HL-60 (cell line): ENCODE measurements around the gene NR1H4.

Experiments
- DNase-seq, 2 experiments: peaks; one replicate each; pipeline ENCODE4 v3.0.0-alpha.2; 2010 to 2020; ENCODE audit warnings: low read depth in 1 of 2, low spot score in 1 of 2
- H3K27ac ChIP-seq: fragments of 250-450 bp; sonication (Bioruptor Pico); replicated peaks from 2 replicates; pipeline ENCODE4 v1.5.1; 2020; ENCODE audit warnings: mild to moderate bottlenecking, moderate library complexity
- H3K27me3 ChIP-seq: fragments of 250-450 bp; sonication (Bioruptor Pico); 2 replicates; pipeline ENCODE4 v1.5.1; 2021; ENCODE audit warnings: mild to moderate bottlenecking, moderate library complexity; ENCODE audit not compliant: insufficient read depth, poor library complexity, severe bottlenecking
- H3K4me3 ChIP-seq: replicated peaks from 2 replicates; pipeline ENCODE4 v1.5.1; 2011; ENCODE audit warnings: mild to moderate bottlenecking, control low read depth, low read length; ENCODE audit not compliant: insufficient read depth
- CTCF ChIP-seq: IDR thresholded peaks from one replicate; pipeline ENCODE4 v1.5.1; 2011; ENCODE audit warnings: low read length, control low read depth, inconsistent platforms; ENCODE audit not compliant: insufficient read depth
- GABPA ChIP-seq: IDR thresholded peaks from 2 replicates; pipeline ENCODE4 v1.6.1; 2012; ENCODE audit warnings: low read depth
- POLR2AphosphoS5 ChIP-seq: IDR thresholded peaks from 2 replicates; pipeline ENCODE4 v1.6.1; 2012; ENCODE audit warnings: low read depth
- REST ChIP-seq: IDR thresholded peaks from 2 replicates; pipeline ENCODE4 v1.6.1; 2012; ENCODE audit warnings: low read depth; ENCODE audit not compliant: insufficient replicate concordance
- SPI1 ChIP-seq: IDR thresholded peaks from 2 replicates; pipeline ENCODE4 v1.6.1; 2012; ENCODE audit warnings: low read depth, mild to moderate bottlenecking, borderline replicate concordance

The NR1H4 gene

DNA sequence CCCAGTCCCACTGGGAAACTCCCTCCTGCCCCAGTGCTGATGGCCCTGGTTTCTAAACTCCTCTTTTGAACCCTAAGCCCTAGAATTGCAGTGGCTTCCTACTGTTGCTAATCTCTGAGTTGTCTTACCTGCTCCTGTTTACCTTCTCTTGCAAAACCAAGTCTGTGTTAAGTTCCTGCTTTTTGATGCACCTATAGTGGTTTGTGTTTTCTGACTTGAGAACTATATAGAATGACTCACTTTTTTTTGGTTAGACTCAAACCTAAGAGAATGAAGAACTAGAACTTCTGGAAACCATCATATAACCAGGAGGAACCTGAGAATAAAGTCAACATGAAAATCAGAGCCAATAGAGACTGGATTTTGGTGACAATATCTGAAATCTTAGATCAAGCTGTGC, 94.3 kb downstream of the NR1H4 start:
- no peak for TF ChIP-seq GABPA
- TF ChIP-seq CTCF = no peak
- TF ChIP-seq SPI1 = no peak
- TF ChIP-seq REST = no peak
- Histone ChIP-seq H3K27ac (no peak overlapping the region), H3K27me3 (no peaks in the 10 kb centered on the region), H3K4me3 (no peak overlapping the region)
- DNase-seq = no peak

GRCh38 chr12:100572184-100572583, 98.5 kb downstream of the NR1H4 start:
- H3K27me3 ChIP-seq = peaks cover 15% of the 10 kb centered on the region
- no peak for DNase-seq
- no peak overlapping the region for H3K4me3 ChIP-seq
- TF ChIP-seq REST = no peak
- TF ChIP-seq CTCF = no peak
- no peak for TF ChIP-seq SPI1
- no peak for TF ChIP-seq GABPA
- TF ChIP-seq POLR2AphosphoS5 = no peak
- no peak overlapping the region for H3K27ac ChIP-seq

DNA sequence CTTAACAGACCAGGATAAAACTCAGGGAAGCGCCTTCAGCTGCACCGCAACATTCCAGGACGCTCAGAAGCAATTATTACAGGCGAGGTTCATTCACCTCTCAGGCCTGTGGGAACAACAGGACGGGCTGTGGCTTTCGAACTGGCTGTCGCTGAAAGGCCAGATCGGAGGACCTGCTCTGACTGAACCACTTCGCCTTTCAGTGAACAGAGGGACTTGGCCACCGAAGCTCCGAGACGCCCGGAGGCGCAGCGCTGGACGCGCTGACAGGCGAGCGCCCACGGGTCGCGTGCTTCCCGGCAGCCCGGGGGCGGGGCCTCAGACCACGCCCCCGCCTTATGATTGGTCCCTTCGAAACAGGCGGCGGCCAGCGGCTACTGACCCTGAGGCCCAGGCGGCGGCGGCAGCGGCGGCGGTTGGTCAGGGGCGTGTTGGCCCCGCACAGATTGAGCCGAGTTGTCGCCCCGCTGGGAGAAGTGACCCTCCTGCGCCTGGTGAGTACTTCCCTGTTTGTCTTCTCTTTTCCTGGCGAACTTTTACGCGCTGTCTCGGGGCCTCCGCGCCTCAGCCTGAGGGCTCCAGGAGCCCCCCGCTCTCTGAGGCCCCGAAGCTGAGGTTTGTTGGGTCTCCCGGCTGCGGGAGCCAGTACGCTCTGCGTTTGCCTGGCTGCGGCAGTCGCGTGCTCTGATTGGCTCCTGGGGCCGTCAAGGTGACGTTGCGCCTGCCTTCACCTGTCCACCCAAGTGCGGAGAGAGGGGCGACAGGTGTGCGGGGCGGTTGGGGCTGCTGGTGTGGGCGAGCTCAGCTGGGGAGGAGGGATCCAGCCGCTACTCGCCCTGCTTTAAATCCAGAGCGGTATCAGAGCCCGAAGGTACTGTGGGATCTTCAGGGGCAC, 99.9 kb downstream of the NR1H4 start, which contains the start of gene GAS2L3:
GAS2L3 (plus strand) TSS at position 393 of the 895 bp plus-strand sequence. CDS start 21,221 bp downstream, outside the sequence.
- Histone ChIP-seq H3K4me3 (peak within 1 kb of the TSS; percentile 71), H3K27me3 (peaks cover 15% of the 10 kb centered on the region), H3K27ac (no peak within 1 kb of the TSS)
- DNase-seq = peak; percentile 26 to 63
- TF ChIP-seq SPI1 (no peak), POLR2AphosphoS5 (no peak), CTCF (no peak), GABPA (no peak), REST (no peak)
